GM19452 (cell line): Measurements from ENCODE around the gene SHE.
"Not testable (repeated sequence)": the region's sequence is repeated elsewhere in the genome, so short reads cannot be mapped to it uniquely, and the experiment has no call there.

Experiments
- ATAC-seq: cut with Tn5 transposase; IDR thresholded peaks from one replicate; pipeline ENCODE4 v1.9.1; 2021; ENCODE audit not compliant: unreplicated experiment

The SHE gene

DNA sequence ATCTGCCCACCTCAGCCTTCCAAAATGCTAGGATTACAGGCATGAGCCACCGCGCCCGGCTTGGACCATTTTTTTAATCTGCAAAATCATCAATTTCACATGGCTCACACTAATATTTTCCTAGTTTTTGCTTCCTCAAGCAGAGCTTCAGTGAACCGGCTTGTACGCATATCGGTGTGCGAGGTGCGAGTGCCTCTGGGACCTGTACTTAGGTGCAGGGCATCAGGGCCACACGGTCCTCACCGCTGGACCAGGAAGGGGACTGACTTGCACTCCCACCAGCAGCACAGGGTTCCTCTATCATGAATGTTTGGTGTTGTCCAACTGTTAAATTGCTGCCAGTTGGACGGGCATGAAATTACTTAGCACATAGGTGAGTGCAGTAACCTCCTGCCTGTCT lies 15.4 kb upstream of the SHE start:
- ATAC-seq: no peak

DNA sequence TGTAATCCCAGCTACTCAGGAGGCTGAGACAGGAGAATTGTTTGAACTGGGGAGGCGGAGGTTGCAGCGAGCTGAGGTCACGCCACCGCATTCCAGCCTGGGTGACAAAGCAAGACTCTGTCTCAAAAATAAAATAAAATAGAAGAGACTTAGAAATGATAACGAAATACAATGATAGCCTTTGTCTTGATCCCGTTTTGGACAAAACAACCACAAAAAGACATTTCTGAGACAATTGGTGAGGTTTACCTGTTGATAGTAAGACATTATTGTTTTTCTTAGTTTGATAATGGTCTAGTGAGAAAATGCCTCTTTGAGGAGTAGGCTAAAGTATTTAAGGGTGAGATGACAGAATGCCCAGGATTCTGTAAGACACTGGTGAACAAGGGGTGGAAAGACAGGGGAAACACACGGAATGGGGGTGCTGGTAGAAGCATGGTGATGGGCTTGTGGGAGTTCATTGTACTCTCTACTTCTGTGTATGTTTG lies 11.9 kb upstream of the SHE start:
- no peak for ATAC-seq

DNA sequence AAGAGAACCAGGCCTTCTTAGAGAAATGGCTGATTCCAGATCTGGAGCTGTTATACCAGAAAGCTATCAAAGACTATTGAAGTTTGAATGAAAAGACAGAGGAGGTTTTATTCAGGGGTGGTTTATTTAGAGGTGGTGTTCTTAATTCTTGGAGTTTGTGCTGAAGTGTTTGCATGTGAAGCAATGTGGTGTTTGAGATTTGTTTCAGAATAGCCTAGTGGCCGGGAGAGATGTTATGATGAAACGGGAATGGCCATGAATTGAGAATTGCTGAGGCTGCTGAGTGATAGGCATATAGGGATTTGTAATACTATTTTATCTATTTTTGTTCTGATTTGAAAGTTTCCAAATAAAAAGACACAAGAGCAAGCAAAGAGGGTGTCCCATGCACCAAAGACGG lies 10.5 kb upstream of the SHE start:
- no peak for ATAC-seq

DNA sequence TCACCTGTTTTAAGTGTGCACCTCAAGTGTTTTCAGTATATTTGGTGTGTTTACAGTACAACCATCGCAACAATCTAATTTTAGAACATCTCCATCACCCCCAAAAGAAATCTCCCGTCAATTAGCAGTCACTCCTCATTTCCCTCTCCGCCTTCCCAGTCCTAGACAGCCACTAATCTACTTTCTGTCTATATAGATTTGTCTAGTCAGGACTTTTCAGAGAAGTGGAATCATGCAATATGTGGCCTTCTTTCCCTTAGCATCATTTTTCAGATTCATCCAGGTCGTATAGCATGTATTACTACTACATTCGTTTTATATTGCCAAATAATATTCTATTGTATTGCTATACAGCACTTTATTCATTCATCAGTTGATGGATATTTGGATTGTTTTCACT lies 1.7 kb upstream of the SHE start:
- ATAC-seq: no peak

DNA sequence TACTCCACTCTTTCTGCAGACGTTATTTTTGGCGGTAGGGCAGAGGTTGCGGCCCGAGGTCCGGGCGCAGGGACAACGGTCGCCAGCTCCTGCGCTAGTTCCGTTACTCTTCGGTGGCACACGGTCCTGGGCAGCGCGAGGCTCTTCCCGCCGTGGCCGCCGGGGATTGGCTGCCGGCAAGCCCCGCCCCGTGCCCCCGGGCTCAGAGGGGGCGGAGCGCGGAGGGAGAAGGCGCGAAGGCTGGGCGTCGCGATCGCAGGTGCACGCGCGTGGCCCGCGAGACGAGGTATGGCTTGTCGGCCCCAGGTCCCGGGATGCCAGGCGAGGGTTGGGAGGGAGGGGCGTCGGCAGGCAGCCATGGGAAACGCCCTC lies 518 bp upstream of the SHE start:
- ATAC-seq: no peak

DNA sequence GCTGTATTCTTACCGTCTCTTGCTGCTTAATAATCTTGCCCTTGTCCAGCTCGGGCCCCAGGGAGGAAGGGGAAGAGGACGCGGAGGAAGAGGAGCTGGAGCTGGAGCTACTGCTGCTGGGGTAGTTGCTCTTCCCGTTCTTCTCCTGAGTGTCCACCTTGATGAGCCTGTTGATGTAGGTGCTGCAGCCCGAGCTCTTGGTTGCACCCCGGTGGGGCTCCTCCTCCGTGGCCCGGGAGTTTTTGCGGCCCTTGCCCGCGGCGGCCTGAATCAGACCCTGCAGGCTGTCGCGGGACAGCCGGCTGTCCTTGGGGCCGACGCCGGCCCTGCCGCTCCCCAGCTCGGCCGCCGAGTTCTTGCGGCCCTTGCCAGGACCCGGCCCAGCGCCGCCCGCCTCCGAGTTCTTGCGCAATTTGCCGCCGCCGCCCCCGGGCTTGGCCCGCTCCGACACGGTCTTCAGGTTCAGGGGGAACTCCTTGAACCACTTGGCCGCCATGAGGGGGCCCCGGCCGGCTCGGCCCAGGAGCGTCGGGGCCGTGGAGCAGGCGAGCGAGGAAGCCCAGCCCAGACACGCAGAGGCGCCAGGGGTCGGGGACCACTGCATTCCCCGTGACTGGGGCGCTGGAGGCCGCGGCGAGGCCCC lies 668 bp downstream of the SHE start:
- ATAC-seq: no peak

DNA sequence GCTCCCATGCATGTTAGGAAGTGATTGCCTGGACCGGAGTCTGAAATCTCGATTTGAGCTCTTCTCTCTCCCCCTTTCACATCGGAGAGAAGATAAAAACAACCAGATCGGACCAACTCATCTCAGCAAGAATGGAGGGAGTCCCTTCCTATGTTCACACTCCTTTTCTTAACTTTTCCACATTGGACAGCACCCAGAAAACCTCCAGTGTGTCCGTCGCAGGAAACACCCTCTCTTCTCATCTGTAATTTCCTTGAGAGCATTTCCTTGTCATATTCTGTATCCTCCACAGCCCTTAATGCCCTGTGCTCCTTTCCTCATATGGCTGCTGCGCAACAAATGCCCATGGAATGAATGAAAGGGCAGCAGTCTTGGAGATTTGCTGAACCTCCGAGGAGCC lies 1.7 kb downstream of the SHE start:
- no peak for ATAC-seq

DNA sequence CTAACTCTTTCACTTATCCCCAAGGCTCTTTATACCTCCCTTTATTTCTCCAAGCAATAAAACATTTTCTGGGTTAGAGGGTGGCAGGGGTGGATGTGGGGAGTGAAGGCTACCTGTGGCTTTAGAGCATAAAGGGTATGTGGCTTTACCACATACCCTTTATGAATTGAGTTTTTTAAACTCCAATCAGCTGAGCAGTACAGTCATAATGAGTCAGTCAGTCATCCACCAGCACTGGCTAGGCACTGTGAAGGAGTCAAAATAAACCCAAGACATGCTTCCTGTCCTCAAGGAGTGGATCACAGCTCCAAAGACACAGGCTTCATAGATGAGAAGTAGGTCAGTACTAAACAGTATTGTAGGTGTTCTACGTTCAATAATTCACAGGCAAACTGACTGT lies 2.8 kb downstream of the SHE start:
- ATAC-seq: no peak

DNA sequence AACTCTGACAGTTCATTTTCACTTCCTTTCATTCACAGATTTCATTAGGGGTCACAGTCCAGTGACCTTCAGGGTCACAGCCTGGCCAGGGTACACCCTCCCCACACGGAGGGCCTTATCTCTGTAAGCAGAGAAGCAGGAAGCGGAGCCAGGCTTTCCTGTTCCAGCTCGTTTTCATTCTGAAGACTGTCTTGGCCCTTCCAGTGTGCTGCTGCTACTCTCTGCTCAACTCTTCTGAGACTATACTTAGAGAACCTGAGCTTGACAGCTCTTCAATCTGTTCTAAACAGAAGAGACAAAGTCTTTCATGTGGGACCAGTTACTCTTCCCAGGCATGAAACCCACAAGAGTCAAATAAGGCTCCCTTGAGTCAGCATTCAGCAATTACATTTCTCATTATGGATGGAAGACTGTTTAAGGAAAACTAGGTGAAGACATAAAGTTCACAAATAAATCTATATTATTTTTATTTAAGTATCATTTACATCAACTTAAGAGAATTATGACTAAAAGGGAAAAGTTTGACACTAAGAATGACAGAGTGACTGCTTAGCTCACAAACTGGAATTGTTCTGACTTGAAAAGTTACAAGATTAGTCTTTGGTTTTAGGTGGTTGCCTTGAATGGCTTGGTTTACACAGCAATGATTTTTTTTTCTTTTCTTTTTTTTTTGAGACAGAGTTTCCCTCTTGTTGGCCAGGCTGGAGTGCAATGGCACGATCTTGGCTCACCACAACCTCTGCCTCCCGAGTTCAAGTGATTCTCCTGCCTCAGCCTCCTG lies 5.0 kb downstream of the SHE start:
- no peak for ATAC-seq

DNA sequence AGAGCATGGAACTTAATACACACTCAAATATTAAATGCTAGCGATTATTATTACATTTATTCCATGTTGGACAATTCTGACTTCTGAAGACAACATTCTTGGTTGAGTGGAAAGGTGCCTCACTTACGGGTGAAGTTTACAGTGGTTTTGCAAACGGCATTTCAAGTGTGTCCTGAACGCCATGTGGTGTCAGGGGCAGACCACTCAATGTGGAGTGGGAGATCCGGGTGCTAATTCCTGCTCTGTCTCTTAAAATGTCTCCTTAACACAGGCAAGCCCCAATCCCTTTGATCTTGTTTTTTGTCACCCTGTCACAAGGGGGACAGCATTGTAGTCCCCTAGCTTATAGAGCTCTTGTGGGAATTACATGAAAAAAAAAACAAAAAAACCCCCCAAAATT lies 5.8 kb downstream of the SHE start:
- ATAC-seq: no peak

DNA sequence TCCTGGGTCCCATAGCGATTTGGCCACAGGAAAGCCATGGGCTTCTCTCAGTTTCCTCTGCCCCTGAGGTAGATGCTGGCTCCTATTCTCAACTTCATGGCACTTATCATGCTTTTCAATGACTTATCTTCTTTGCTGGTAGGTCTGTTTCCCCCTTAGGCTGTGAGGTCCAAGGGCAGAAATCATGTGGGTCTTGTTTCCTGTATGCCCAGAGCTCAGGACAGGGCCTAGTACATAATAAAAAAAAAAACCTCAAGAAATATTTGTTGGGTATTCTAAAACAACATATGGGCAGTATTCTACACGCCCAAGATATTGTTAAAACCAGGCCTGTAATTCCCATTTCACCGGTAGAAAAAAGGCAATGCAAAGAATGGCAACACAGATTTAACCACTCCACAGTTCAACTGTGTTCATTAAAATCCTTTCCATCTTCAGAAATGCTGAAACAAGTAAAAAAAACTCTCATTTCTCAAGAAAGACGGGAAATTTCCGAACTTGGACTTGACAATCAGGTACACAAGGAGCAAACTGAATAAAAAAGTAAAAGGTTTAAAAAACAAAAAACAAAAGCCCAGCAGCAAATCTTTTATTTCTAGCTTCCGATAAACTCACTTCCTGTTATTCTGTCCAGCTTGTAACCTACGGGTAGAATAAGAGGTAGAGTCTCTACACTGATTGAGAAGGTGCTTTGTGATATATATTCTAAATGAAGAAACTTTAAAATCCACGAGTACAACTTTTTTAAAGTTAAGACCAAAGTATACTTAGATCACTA lies 6.5 kb downstream of the SHE start:
- no peak for ATAC-seq

DNA sequence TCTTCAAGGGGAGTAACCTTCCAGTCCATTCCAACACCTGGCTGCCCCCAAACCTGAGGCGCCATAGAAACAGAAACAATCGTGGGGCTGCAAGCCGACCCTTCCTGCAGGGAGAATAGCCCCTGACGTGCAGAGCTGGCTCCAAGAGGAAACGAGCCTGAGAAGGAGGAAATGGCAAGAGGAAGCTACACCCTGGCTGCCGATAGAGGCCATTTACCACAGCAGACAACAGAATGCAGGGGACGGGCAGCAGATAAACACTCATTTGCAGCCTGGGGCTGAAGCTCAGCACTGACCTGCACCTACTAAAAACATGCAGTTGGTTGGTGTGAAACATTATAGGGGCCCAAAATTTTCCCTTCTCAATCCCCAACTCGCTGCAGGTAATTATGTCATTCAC lies 8.9 kb downstream of the SHE start:
- no peak for ATAC-seq

DNA sequence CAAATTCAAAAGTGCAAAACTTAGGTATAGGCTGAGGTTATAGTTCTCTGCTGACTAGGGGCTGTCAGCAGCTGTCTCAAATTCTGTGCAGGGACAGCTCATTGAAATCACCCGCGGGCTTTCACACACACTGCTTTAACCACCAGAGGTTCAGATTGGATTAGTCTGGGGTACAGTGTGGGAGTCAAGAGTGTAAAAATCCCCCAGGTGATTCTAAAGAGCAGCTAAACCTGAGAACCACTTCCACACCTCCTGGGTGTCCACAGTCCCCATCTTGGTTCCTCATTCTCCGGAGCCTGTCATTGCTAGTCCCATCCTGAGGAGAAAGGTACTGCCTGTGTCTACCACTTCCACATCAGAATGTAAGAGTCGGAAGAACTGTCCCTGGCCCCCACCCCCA lies 10.1 kb downstream of the SHE start:
- no peak for ATAC-seq

DNA sequence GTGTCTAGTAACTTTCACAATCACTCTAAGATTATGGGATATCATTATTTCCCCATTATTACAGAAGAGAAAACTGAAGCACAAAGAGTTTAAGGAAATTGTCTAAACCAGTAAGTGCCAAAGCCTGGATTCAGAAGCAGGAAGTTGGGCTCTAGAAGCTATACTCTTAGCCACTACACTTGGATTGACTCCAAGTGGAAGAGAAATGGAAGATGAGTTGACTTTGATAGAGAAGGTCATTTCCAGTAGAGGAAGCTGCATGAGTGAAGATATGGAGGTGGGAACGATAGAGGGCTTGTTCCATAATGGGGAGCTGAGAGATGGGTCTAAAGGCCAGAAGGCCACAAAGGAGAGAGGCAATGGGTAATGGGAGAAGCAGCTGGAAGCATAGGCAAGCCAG lies 11.9 kb downstream of the SHE start:
- no peak for ATAC-seq

DNA sequence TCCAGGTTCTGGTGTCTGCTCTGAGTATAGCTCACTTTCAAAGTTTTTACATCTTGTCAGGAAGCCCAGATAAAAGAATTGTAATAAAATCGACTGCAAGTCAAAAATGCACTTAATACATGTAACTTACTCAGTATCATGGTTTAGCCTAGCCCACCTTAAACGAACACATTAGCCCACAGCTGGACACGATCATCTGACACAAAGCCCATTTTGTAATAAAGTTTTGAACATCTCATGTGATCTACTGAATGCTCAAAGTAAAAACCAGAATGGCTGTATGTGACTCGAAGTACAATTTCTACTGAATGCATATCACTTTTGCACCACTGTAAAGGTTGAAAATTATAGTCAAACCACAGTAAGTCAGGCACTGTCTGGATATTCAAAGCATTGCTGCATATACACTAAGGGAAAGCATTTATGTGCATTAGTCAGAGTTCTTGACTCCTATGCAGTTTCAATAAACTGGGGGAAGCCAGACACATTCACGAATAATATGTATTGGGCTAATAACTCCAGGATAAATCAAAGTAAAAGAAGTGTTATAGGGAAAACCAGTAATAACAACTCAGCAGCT lies 12.4 kb downstream of the SHE start:
- no peak for ATAC-seq

DNA sequence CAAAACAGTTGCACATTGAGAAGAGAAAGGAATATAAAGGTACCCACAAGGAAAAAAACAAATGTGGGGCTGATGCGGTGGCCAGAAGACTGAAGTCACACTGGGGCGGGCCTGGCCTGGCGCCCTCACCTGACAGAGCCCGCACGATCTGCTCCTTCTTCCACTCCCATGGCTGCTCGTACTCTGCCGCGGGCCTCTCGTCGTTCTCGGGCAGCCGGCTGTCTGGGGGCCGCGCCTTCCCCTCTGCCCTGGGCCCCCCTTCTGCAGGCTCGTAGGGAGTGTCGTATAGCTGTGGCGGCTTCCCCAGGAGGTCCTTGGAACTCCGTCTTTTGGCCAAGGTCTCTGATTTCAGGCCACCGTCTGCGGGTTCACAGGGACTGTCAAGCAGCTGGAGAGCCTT lies 13.3 kb downstream of the SHE start:
- no peak for ATAC-seq

DNA sequence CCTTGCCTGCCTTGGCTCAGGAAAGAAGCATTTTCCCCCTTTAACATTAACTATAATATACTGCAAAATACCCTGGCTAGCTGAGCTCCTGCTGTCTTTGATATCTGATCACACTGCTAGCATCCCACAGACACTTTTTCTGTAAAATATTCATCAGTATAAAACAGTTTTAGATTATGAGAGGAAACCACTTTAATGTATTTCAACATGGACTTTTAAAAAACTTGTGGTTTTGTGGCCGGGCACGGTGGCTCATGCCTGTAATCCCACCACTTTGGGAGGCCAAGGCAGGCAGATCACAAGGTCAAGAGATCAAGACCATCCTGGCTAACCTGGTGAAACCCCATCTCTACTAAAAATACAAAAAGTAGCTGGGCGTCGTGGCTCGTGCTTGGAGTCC lies 15.5 kb downstream of the SHE start:
- ATAC-seq: not testable (repeated sequence)

DNA sequence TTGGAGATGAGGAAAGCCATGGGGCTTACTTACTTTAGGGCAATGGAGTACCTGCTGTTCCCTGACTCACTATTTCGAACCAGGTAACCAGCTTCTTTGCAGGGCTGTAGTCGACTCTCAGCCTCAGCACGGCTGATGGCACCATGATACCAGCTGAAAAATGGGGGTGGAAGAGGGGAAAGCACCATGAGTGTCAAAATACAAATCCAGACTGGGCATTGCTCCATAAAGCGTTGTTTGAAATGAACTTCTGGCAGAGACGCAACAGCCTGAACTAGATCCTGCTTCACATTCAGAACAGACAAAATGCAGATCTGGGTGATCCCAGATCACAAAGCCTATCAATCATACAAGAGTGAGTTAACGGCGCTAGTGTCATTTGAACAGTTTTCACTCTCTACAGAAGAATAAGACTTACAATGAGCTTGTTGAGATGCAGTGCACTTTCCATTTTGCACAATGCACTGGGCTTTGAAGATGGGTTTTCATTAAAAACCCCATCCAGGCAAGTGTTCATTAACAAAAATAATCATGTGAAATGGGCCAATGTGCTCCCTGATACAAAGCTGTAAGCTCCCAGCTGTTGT lies 16.2 kb downstream of the SHE start:
- no peak for ATAC-seq

DNA sequence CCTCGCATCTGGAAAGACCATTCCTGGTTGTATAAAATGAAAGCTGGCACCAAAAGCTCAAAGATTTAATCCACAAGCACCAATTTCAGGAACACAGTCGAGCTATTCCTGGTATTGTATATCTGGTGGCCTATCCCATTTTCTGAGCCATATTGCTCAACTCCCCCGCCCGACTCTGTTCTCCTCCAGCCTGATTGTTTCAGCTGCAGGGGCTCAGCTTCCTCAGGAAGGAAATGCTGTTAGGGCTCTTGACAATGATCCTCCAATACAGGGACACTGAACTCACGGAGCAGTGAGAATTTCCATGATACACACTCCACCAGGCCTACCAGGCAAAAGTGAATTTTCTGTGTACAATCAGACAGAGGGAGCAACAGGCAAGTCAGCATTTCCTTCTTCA lies 17.1 kb downstream of the SHE start:
- ATAC-seq: no peak

DNA sequence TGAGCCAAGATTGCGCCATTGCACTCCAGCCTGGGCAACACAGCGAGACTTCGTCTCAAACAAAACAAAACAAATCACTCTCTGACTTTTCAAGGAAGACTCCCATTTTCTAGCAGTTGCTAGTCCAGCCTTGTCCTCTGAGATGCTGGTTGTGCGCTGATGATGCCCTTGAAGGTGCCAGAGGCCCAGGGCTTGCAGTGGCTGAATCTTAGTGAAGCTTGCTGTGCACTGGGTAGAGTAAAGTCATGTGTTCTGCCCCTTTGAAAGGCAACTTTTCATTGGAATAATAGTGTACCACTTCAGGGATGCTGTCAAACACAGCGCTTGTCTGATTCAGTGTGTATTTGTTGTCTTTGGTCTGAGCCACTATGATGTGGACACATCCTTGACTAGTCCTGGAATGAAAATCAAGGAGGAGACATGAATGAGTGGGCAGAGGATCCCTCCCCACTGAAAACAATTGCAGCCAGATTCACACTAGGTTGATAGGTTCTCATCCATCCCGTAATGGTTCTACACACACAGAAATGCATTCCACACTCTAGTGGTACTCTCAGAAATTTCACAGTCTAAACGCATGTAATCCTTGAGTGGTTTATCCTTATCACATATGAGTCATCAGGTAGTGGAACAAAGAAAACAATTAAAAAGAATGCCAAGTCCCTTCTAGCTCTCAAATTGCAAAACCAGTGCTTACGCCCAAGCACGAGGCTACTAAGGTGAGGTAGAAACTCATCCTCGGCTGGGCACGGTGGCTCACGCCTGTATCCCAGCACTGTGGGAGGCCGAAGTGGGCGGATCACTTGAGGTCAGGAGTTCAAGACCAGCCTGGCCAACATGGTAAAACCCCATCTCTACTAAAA lies 18.0 kb downstream of the SHE start:
- no peak for ATAC-seq
